Stimulated activated CD4-positive, alpha-beta T cell treated with anti-CD3 and anti-CD28 coated beads, Interleukin-1b, Interleukin-23, amount 100 ng/mL, for 1 hour (primary cell): ENCODE results near the gene IQGAP3.
"Not testable (repeated sequence)": the region's sequence is repeated elsewhere in the genome, so short reads cannot be mapped to it uniquely, and the experiment has no call there.

Experiments used
- DNase-seq, 2 donors: peaks; one replicate each; pipeline ENCODE4 v3.0.0-alpha.2; 2020; ENCODE audit warnings: low read depth in 2 of 2

Gene IQGAP3

DNA sequence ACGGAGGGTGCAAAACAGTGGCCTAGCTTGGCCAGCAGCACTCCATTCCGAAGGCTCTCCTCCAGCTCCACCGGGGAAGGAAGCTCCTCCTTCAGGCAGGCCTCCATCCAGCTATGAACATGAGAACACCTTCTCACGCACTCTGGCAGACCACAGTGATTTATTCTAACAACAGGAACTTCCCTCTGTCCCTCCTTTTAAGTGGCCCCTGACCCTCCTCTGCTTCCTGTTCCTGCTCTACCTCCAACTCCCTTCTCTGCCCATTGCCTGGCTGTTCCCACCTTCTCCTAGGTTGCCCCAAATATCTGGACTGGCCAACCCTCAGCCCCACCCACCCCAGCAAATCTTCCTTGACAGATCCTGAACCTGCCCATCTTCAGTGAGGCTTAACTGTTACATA, 5.9 kb downstream of the IQGAP3 start:
- DNase-seq: no peak

DNA sequence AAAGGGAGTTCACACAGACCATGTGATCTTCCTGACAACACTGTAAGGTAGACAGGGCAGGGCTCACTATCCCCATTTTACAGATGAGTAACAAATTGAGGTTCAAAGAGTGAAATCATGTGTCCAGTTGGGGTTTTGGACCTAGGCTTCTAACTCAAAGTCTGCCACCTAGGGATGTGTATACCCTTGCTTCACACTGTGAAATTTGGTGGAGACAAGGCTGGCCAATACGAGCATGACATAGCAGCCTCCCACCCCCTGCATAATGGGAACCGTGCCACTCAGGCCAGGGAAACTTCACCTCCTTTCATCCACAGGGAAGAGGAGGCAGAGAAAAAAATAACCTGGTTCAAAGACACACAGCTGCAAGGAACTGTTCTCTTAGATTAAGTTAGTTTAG, 6.8 kb downstream of the IQGAP3 start:
- DNase-seq: no peak

- DNase-seq: no peak
Measured at GRCh38 chr1:156560585-156561163, 11.7 kb downstream of the IQGAP3 start.

DNA sequence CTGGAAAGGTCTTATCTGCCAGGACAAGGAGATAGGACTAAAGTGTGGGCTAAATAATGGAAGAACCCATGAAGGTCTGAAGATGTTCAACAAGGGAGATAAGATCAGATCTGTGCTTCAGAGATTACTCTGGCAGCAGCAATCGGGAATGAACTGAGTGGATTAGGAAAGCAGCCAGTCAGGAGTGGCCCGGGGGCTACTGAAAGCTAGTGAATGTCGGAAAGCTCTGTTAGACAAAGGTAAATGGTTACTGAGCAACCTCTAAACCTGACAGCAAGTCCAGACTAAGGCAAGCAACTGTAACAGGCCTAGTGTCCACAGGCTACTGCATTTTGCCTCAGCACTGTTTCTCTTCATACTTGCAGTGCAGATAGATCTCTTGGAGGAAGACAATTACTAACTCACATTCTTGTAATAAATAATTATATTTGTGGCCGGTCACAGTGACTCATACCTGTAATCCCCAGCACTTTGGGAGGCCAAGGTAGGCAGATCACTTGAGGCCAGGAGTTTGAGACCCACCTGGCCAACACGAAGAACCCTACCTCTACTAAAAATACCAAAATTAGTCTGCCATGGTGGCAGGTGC, 12.5 kb downstream of the IQGAP3 start:
- no peak for DNase-seq

DNA sequence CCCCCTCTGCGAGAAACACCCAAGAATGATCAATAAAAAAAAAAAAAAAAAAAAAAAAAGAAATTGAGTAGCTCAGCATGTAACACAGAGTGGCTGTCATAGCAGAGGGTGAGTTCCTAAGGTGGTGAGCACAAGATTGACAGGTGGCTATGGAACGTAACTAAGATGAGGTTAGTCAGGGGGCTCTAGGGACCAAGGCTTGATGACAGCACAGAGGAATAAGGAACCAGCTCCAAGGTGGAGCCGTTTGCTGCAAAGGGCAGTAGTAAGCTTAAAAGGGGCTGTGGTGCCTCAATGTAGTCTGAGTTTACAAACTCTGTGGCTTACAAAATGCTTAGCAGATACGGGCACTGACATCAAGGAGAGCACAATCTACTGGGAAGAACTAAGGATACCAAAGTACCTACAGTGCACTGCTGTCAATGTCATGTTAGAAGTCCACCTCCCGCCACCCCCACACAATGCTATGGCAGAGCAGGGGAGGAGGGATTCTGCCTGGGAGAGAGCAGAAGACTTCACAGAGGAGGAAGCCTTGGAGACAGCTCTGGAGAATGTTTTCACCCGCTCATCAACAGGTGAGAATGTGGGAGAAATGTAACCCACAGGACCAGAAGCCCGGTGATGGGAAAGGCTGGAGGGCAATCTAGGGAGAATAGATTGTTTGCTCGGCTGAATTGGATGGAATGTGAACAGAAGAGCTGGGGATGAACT, 13.1 kb downstream of the IQGAP3 start:
- no peak for DNase-seq

DNA sequence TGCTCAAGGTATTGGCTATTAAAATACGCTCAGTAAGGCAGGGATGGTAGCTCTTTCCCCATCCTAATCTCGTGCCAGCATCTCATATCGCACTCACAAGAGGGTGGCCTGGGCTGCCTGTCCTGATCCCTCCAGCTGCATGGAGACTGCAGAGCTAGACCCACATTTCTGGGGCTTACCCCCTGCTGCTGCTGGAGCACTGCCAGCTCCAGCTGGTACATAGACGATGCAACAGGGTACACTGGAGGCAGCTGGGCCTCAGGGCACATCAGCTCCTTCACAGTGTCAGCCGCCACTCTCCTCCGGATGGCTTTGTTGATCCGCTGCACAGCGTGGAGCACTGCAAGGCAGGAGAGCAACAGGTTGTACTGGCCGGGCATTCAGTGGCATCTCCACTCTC, 16.0 kb downstream of the IQGAP3 start:
- DNase-seq: no peak

DNA sequence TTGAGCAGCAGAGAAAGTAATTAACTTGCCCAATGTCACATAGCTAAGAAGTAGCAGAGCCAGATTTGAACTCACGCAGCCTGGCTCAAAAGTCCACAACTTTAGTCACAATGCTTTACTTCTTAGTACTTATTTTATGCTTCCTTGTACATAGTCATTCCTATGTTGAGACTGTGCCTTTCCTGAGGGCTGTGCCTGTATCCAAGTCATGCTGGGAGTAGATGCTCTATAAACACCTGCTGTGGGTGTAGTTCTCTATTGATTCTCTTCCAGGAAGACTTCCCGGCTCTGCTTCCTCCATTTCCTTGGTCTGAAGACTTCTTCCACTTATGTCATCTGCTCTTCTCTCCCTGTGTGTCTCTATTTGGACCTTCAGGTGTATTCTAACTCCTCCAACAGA, 16.6 kb downstream of the IQGAP3 start:
- no peak for DNase-seq

DNA sequence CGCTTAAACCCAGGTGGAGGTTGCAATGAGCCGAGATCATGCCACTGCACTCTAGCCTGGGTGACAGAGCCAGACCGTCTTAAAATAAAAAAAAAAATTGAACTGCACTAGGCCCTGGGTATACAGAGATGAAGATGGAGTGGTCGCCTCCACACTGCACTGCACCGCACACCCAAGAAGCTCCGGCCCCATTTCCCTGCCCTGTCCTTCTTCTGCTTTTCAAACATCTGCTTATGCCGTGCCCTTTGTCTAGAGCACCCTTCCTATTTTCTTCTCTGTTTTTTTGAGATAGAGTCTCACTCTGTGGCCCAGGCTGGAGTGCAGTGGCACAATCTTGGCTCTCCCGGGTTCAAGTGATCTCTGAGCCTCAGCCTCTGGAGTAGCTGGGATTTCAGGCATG, 17.4 kb downstream of the IQGAP3 start:
- no peak for DNase-seq

GRCh38 chr1:156553860-156554485, 18.4 kb downstream of the IQGAP3 start:
- DNase-seq: no peak

GRCh38 chr1:156552937-156553336, 19.4 kb downstream of the IQGAP3 start:
- not testable (repeated sequence) for DNase-seq

DNA sequence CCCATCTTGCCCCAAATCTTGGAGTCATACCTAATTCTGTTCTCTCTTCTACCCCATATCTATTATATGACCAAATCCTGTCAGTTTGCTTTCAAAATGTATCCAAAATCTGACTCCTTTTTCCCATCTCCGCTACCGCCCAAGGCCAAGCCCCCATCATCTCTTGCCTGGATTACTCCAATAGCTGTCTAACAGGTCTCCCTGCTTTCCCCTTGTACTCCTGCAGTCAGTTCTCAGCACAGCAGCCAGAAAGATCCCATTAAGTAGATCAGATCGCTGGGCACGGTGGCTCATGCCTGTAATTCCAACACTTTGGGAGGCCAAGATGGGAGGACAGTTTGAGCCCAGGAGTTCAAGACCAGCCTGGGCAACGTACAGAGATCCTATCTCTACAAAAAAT, 19.8 kb downstream of the IQGAP3 start:
- DNase-seq: no peak

- no peak for DNase-seq
Measured at GRCh38 chr1:156551869-156552268, 20.5 kb downstream of the IQGAP3 start.

DNA sequence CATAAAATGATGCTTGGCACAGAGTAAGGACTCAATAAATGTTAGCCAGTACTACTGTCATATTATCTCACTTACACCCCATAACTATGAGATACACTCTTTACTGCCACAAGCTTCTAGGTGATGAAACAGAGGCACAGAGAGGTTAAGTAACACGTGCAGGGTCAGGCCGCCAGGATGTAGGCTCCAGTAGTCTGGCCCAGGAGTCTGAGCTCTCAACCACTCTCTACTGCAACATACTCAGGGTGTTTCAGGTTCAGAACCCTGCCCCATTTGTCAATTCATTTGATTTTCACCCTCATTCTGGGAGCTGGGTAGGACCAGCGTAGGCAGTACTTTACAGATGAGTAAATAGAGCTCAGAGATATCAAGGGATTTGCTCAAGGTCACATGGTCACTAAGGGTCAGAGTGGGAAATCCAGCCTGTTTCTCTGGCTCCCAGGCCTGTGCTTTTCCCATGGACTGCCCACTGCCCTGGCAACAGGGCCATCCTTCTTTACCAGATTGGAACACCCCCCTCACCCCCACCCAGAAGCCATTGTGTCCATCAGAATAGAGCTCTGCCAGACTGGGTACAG, 21.2 kb downstream of the IQGAP3 start:
- no peak for DNase-seq

GRCh38 chr1:156550346-156550745, 22.0 kb downstream of the IQGAP3 start:
- DNase-seq: no peak

DNA sequence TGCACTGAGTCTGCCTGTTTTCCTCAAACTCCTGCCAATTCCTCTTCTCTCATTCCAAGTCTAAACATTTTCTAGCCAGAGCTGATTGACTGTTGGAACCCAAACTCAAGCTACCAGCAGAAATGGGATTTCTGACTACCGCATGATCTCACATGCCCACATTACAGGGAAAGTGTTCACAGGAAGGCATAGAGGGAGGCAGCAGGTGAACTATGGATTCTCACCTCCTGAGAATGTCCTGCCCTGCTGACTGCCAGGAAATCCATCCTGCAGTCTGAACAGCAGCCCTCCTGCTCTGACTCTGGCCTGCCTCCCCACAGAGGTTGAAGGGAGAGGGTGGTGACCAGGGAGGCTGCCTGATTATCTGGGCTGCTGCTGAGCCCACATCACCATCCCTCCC, 22.5 kb downstream of the IQGAP3 start:
- no peak for DNase-seq

DNA sequence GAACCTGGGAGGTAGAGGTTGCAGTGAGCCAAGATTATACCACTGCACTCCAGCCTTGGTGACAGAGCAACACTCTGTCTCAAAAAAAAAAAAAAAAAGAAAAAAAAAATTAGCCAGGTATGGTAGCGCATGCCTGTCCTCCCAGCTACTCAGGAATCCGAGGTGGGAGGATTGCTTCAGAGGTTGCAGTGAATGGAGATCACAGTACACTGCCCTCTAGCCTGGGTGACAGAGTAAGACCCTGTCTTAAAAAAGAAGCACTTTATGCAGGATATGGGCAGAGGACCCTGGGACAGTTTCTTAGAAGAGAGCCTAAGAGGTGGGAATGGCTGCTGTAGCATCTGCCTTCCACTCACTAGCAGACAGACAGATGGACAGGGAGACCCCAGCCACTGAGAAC, 23.0 kb downstream of the IQGAP3 start:
- DNase-seq: no peak

DNA sequence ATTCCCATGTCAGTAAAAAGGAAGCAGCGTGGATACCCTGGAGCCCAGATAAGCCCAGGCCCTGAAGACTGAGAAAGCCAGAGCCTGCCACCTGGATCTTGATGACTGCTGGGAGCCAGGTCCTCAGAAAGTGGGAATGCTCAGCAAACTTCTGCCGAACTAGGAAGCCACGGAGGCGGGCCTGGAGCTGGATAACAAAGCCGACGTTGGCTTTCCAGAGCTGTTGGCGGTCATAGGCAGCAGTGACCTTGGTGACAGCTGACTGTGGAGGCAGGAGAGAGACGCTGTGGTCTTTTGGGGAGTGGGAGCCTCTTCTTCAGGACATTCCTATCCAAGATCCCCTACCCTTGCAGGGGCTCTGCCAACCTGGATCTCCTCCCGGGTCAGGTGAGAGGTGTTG, 24.4 kb downstream of the IQGAP3 start:
- no peak for DNase-seq

GRCh38 chr1:156547434-156547833, 24.9 kb downstream of the IQGAP3 start:
- no peak for DNase-seq

DNA sequence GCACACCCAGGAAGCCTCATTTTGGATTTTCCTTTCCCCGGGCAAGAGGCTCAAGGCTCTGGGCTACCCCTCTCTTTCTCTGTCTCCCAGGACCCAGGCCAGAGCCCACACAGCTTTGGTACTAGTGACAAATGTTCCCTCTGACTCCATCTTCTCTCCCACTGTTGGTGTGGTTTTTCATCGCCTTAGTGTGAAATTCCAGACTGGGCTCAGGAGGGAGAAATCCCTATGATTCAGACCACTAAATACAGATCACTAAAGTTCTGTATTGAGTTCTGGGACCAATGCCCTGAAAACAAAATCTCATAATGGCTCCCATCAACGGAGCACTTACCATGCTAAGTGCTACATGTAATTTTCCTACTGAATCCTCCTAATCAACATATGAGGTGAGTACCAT, 26.1 kb downstream of the IQGAP3 start:
- DNase-seq: no peak

- DNase-seq: no peak
Measured at GRCh38 chr1:156544592-156545102, 27.7 kb downstream of the IQGAP3 start.

DNA sequence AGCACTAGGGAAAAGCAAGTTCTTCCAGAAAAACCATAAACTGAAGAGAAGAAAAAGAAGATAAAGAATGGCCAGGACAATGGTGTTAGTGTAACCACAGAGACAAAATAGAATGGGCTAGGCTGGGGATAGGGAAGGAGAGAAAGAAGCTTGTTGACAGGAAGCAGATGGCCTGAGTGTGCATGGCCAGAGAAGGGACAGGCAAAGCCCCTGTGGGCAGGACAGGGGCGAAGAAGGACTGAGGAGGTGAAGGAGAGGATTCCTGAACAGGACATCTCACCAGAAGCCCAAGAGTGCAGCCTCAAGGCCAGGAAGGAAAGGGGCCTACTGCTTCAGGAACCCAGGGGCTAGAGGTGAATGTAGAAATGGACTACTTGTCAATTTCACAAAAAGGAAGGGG, 29.3 kb downstream of the IQGAP3 start:
- no peak for DNase-seq

DNA sequence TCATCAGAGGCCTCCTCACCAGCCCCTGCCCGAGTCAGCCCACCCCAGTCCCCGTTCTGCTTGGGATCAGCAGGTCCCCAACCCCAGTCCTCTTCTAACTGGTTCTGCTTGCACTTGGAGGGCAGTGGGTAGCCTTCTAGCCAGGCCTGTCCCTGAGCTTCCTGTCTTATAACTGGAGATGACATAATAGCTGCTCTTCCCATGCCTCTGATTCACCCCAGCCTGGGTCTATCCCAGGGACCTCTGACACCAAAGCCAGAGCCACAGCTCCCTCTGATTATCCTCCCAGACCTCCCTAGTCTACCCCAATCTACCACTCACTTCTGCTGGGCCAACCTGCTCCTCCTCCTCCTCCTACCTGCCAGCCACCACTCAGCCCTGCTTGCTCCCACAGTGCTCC, 31.4 kb downstream of the IQGAP3 start:
- no peak for DNase-seq
